ENCODE measurements around the gene PXDC1. TPM values are rescaled to one million over a fixed set of nuclear protein-coding genes. Genes with fewer than 3 reads are reported as not detected.

The PXDC1 gene
- total RNA-seq, 1 experiment from 2014 or later: 6.3 TPM

DNA sequence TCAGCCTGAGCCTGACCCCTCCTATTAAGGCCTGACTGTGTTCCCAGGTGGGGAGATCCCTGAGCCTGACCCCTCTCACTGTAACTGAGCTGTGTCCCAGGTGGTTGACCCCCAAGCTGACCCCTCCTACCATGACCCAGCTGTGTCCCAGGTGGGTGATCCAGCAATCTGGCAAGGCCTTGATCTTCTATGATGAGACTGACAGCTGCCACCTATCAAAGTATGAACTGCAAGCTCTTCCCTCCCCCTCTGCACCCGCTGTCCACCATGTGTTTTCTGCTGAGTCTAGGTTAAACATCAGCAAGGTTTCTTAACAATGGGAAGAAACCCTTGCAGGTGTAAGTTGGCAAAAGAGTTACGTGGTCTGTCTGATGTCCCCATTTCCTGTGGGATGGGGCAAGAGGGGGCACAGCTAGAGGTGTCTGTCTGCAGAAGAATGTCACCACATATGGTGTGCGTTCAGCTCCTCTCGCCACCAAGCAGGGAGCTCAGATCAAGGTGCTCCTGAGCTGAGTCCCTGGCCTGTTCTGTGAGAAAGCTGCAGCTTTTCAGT is 5.9 kb downstream of the PXDC1 start:
- BruUV-seq (replicated peaks): no TSS peak
- POLR2A ChIA-PET: interaction anchor here (1.7 kb wide), 1 partner anchor 187 kb away, joined by 3 read pairs; no protein-coding TSS in a partner anchor
- Histone ChIP-seq H3K79me2 (ENCODE audit: insufficient read depth, low read length) (peaks cover 11% of the 10 kb centered on the region; the same call in 1 of the 2 replicates), H3K27me3 (ENCODE audit: insufficient read depth, low read length) (no peaks in the 10 kb centered on the region), H3K4me3 (replicated peaks in 1 of 2; ENCODE audit: low read depth in 1 of 2, low read length in 2 of 2) (no peak overlapping the region), H2AFZ (ENCODE audit: low read depth, low read length, poor library complexity, severe bottlenecking) (no peak overlapping the region), H3K4me1 (ENCODE audit: control insufficient read depth in 1 of 2, insufficient read depth in 2 of 2, low read length in 2 of 2) (peaks cover 9 to 41% of the 10 kb centered on the region in 2 experiments; a peak in 3 of 4 replicates), H3K36me3 (ENCODE audit: control insufficient read depth in 1 of 2, insufficient read depth in 2 of 2, low read length in 2 of 2) (no peaks in the 10 kb centered on the region), H3K27ac (ENCODE audit: low read depth, low read length) (no peak overlapping the region), H4K20me1 (ENCODE audit: insufficient read depth) (no peaks in the 10 kb centered on the region), H3K9me3 (ENCODE audit: control insufficient read depth in 1 of 2, insufficient read depth in 1 of 2, low read depth in 1 of 2, low read length in 2 of 2) (no peaks in the 10 kb centered on the region), H3K9ac (ENCODE audit: low read length) (no peak overlapping the region), H3K9me2 (ENCODE audit: insufficient read depth) (no peaks in the 10 kb centered on the region), H3K4me2 (ENCODE audit: low read length) (no peak overlapping the region)
- TF ChIP-seq, protein P1, sequence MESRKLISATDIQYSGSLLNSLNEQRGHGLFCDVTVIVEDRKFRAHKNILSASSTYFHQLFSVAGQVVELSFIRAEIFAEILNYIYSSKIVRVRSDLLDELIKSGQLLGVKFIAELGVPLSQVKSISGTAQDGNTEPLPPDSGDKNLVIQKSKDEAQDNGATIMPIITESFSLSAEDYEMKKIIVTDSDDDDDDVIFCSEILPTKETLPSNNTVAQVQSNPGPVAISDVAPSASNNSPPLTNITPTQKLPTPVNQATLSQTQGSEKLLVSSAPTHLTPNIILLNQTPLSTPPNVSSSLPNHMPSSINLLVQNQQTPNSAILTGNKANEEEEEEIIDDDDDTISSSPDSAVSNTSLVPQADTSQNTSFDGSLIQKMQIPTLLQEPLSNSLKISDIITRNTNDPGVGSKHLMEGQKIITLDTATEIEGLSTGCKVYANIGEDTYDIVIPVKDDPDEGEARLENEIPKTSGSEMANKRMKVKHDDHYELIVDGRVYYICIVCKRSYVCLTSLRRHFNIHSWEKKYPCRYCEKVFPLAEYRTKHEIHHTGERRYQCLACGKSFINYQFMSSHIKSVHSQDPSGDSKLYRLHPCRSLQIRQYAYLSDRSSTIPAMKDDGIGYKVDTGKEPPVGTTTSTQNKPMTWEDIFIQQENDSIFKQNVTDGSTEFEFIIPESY (IDR thresholded peaks at IDR 0.05; ENCODE audit: extremely low read depth, insufficient replicate concordance, low read length): no peak
- TF ChIP-seq EGR1 (IDR thresholded peaks at IDR 0.05; ENCODE audit: low read depth) (no peak), SIN3A (IDR thresholded peaks at IDR 0.05; ENCODE audit: low read depth) (no peak), EZH2phosphoT487 (IDR thresholded peaks at IDR 0.05; ENCODE audit: borderline replicate concordance) (no peak), TCF7L2 (IDR thresholded peaks at IDR 0.05; ENCODE audit: borderline replicate concordance, extremely low read depth, insufficient read depth, insufficient read length) (no peak), YY1 (IDR thresholded peaks at IDR 0.05; ENCODE audit: extremely low read depth, insufficient replicate concordance, low read depth, low read length) (no peak), CBX3 (IDR thresholded peaks at IDR 0.05; ENCODE audit: low read depth) (no peak), FOSL1 (IDR thresholded peaks at IDR 0.05; ENCODE audit: low read depth) (no peak), RAD21 (IDR thresholded peaks at IDR 0.05; ENCODE audit: low read depth) (no peak)
- DNase-seq (ENCODE audit: low read depth, low spot score) (no peak), ATAC-seq (no peak)
- RAD21 ChIA-PET (ENCODE audit: low non-redundant PET in 1 of 2, low total read pairs in 2 of 2, uncharacterized antibody in 2 of 2, unreplicated experiment in 2 of 2): no interaction called here
- CTCF ChIA-PET: interaction anchor here (1.4 kb wide), 1 partner anchor 188 kb away, joined by 5 read pairs; no protein-coding TSS in a partner anchor
- intact Hi-C loops (cut with micrococcal nuclease): loop anchor here (10.0 kb wide), 1 partner anchor 469 kb away; no protein-coding TSS in a partner anchor
